ENCODE results near the gene C1QA. TPM values are rescaled to one million over a fixed set of nuclear protein-coding genes. Genes with fewer than 3 reads are reported as not detected.

C1QA gene
- total RNA-seq, 2 experiments from 2014 or later: not detected

DNA sequence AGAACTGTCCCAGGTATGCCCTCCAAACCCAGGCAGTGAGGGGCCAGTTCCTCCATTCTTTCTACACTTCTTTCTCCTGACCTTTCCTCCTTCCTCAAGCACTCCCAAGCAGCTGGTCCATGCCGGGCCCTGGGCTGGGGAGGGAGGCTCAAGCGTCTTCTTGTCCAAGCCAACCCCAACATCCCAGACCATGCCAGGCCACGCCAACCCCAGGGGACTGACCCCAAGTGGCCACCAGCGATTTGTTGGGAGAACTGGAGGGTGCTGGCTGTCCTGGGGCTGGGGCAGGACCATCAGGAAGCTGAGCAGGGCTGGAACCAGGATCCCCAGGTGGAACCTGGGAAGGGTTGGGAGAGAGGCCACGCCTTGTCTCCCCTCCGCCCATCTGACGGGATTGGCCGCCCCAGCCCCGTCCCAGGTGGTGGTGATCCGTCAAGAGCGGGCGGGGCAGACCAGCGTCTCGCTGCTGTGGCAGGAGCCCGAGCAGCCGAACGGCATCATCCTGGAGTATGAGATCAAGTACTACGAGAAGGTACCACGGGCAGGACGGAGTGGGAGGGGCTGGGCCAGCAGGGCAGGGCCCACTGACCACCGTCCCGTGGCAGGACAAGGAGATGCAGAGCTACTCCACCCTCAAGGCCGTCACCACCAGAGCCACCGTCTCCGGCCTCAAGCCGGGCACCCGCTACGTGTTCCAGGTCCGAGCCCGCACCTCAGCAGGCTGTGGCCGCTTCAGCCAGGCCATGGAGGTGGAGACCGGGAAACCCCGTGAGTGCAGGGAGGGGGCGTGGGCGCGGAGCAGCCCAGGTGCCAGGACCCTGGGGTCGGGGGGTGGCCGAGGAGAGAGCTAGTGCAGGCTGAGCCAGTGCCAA is 43.3 kb upstream of the C1QA start:
- no peak for DNase-seq
- Mint-ChIP-seq H3K27me3 (peaks cover 7% of the 10 kb centered on the region), H3K9me3 (no peaks in the 10 kb centered on the region), H3K4me3 (no peak overlapping the region), H3K4me1 (ENCODE audit: low read depth) (no peaks in the 10 kb centered on the region), H3K36me3 (ENCODE audit: low read depth) (no peaks in the 10 kb centered on the region), H3K27ac (no peak overlapping the region)
- intact Hi-C loops (cut with micrococcal nuclease): no loop called here
- ChIA-PET POLR2A (no interaction called here), CTCF (no interaction called here)
- no peak for ATAC-seq
- TF ChIP-seq, protein P1, sequence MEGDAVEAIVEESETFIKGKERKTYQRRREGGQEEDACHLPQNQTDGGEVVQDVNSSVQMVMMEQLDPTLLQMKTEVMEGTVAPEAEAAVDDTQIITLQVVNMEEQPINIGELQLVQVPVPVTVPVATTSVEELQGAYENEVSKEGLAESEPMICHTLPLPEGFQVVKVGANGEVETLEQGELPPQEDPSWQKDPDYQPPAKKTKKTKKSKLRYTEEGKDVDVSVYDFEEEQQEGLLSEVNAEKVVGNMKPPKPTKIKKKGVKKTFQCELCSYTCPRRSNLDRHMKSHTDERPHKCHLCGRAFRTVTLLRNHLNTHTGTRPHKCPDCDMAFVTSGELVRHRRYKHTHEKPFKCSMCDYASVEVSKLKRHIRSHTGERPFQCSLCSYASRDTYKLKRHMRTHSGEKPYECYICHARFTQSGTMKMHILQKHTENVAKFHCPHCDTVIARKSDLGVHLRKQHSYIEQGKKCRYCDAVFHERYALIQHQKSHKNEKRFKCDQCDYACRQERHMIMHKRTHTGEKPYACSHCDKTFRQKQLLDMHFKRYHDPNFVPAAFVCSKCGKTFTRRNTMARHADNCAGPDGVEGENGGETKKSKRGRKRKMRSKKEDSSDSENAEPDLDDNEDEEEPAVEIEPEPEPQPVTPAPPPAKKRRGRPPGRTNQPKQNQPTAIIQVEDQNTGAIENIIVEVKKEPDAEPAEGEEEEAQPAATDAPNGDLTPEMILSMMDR (IDR thresholded peaks at IDR 0.05): no peak

DNA sequence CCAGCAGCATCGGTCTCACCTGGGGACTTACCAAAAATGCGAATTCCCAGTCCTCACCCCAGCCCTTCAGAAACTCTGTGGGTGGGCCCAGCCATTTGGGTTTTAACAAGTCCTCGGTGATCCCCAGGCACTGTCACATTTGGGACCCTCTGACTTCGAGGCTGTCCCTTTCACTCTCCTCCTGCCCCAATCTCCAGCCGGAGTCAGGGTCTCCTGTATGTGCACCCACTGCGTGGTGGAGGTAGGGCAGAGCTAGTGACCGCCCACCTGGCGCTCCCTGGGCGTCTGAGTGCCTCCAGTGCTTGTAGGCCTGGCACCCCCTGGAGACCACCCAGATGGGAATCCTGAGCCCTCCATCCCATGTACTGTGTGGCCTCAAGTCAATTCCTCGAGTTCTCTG is 42.0 kb upstream of the C1QA start:
- H3K27me3 Mint-ChIP-seq: peaks cover 10% of the 10 kb centered on the region
- ChIA-PET CTCF (no interaction called here), POLR2A (no interaction called here)
- TF ChIP-seq, protein P1 (IDR thresholded peaks at IDR 0.05): no peak
- H3K4me1 Mint-ChIP-seq (ENCODE audit: low read depth): no peaks in the 10 kb centered on the region
- intact Hi-C loops (cut with micrococcal nuclease): no loop called here
- no peak overlapping the region for H3K4me3 Mint-ChIP-seq
- H3K36me3 Mint-ChIP-seq (ENCODE audit: low read depth): no peaks in the 10 kb centered on the region
- no peaks in the 10 kb centered on the region for H3K9me3 Mint-ChIP-seq
- no peak overlapping the region for H3K27ac Mint-ChIP-seq
- DNase-seq: no peak
- ATAC-seq: no peak

DNA sequence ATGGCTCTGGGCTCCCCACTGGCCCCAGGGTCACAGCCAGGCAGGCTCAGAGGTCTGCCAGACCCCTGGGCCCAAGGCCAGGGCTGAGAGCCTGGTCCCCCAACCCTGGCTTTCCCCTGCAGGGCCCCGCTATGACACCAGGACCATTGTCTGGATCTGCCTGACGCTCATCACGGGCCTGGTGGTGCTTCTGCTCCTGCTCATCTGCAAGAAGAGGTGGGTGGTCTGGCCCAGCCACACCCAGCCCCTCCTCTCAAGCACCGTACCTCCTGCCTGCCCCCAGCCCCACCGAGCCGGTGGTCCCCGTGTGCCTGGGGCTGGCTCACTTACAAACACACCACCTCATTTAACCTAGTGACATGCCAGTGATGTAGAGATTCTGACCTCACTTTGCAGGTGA is 41.3 kb upstream of the C1QA start:
- ChIA-PET CTCF (no interaction called here), POLR2A (no interaction called here)
- H3K27ac Mint-ChIP-seq: no peak overlapping the region
- DNase-seq (no peak), ATAC-seq (no peak)
- peaks cover 10% of the 10 kb centered on the region for H3K27me3 Mint-ChIP-seq
- no peak overlapping the region for H3K4me3 Mint-ChIP-seq
- no peaks in the 10 kb centered on the region for H3K9me3 Mint-ChIP-seq
- TF ChIP-seq, protein P1 (IDR thresholded peaks at IDR 0.05): no peak
- intact Hi-C loops (cut with micrococcal nuclease): no loop called here
- no peaks in the 10 kb centered on the region for H3K36me3 Mint-ChIP-seq (ENCODE audit: low read depth)
- no peaks in the 10 kb centered on the region for H3K4me1 Mint-ChIP-seq (ENCODE audit: low read depth)

DNA sequence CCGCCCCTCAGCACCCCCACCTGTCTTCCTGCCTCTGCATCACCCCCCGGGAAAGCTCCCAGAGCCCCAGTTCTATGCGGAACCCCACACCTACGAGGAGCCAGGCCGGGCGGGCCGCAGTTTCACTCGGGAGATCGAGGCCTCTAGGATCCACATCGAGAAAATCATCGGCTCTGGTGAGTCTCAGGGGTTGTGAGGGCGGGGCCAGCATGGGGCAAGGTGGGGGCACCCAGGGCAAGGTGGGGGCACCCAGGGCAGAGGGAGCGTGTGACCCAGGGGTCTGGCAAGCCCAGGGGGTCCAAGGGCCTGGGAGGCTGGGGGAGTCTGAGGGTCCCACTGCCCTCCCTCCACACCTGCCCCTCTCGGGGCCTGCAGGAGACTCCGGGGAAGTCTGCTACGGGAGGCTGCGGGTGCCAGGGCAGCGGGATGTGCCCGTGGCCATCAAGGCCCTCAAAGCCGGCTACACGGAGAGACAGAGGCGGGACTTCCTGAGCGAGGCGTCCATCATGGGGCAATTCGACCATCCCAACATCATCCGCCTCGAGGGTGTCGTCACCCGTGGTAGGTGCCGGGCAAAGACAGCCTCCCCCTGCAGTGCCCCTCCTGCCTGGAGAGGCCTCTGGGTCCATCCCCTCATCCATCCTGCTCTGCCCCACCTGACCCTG is 39.0 kb upstream of the C1QA start:
- CTCF ChIA-PET: no interaction called here
- Mint-ChIP-seq H3K27ac (no peak overlapping the region), H3K27me3 (peaks cover 7% of the 10 kb centered on the region), H3K4me1 (ENCODE audit: low read depth) (no peaks in the 10 kb centered on the region), H3K36me3 (ENCODE audit: low read depth) (no peaks in the 10 kb centered on the region), H3K9me3 (no peaks in the 10 kb centered on the region), H3K4me3 (no peak overlapping the region)
- intact Hi-C loops (cut with micrococcal nuclease): no loop called here
- ATAC-seq: no peak
- POLR2A ChIA-PET: no interaction called here
- DNase-seq: no peak
- TF ChIP-seq, protein P1 (IDR thresholded peaks at IDR 0.05): no peak

DNA sequence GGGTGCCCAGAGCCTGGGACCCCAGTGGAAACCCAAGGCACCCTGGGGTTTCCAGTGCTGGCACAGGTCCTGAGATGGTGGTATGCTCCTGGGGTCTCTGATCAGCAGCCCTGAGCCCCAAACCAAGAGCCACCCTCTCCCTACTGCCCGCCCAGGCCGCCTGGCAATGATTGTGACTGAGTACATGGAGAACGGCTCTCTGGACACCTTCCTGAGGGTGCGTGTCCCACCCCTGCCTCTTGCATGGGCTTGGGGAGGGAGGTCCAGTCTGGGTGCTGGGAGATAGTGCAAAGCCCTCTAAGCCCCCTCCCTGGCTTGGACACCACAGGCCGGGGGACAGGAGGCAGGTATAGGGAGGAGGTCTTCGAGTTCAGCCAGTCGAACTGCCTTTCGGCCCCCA is 38.4 kb upstream of the C1QA start:
- H3K9me3 Mint-ChIP-seq: no peaks in the 10 kb centered on the region
- ChIA-PET CTCF (no interaction called here), POLR2A (no interaction called here)
- no peak for ATAC-seq
- TF ChIP-seq, protein P1 (IDR thresholded peaks at IDR 0.05): no peak
- no peak overlapping the region for H3K4me3 Mint-ChIP-seq
- no peak for DNase-seq
- no peak overlapping the region for H3K27ac Mint-ChIP-seq
- no peaks in the 10 kb centered on the region for H3K36me3 Mint-ChIP-seq (ENCODE audit: low read depth)
- intact Hi-C loops (cut with micrococcal nuclease): no loop called here
- H3K27me3 Mint-ChIP-seq: peaks cover 5% of the 10 kb centered on the region
- H3K4me1 Mint-ChIP-seq (ENCODE audit: low read depth): no peaks in the 10 kb centered on the region
